ENCODE data around the gene LTBP1.
"Not testable (repeated sequence)": the region's sequence is repeated elsewhere in the genome, so short reads cannot be mapped to it uniquely, and the experiment has no call there.

Gene LTBP1

GRCh38 chr2:33380719-33381118 lies 434.0 kb downstream of the LTBP1 start:
- H3K36me3 ChIP-seq (ENCODE audit: low read depth) = no peaks in the 10 kb centered on the region
- DNase-seq (ENCODE audit: low spot score) (no peak), ATAC-seq (ENCODE audit: low read depth) (no peak)
- H3K27ac ChIP-seq (ENCODE audit: poor library complexity, severe bottlenecking) = no peak overlapping the region
- no peak for TF ChIP-seq CTCF (IDR thresholded peaks at IDR 0.05; ENCODE audit: poor library complexity, severe bottlenecking)
- no peaks in the 10 kb centered on the region for H3K9me3 ChIP-seq (ENCODE audit: severe bottlenecking)
- no peaks in the 10 kb centered on the region for H3K4me1 ChIP-seq (ENCODE audit: insufficient read depth, poor library complexity, severe bottlenecking)
- no peaks in the 10 kb centered on the region for H3K27me3 ChIP-seq (ENCODE audit: insufficient read depth, poor library complexity, severe bottlenecking)
- no peak overlapping the region for H3K4me3 ChIP-seq (ENCODE audit: severe bottlenecking)

DNA sequence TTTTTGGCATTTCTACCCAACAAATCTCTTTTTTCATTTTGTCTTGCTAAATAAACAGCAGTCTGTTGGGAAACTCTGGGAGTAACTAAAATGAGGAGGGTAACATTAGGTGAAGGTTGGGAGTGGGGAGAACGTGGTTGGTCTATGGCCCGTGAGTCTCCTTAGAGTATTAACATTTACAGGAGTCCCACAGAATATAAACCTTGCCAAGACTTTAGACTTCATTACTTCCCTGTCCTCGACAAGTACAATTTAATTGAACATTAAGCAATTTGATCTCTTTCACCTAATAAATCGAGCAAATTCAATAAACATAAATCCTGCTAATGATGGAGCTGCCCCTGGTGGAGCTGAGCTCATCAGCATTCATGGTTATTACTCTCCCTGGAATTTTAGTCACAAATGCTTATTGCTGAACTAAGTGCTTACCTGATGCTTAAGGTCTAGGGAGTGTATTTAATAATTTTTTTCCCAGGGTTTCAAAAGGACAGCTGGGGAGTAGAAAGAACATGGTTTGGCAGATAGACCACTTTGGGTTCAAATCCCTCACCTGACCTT lies 434.6 kb downstream of the LTBP1 start:
- Histone ChIP-seq H3K27me3 (ENCODE audit: insufficient read depth, poor library complexity, severe bottlenecking) (no peaks in the 10 kb centered on the region), H3K36me3 (ENCODE audit: low read depth) (no peaks in the 10 kb centered on the region), H3K4me3 (ENCODE audit: severe bottlenecking) (no peak overlapping the region), H3K27ac (ENCODE audit: poor library complexity, severe bottlenecking) (no peak overlapping the region), H3K4me1 (ENCODE audit: insufficient read depth, poor library complexity, severe bottlenecking) (no peaks in the 10 kb centered on the region), H3K9me3 (ENCODE audit: severe bottlenecking) (no peaks in the 10 kb centered on the region)
- no peak for TF ChIP-seq CTCF (IDR thresholded peaks at IDR 0.05; ENCODE audit: poor library complexity, severe bottlenecking)
- no peak for ATAC-seq (ENCODE audit: low read depth)
- no peak for DNase-seq (ENCODE audit: low spot score)

- Histone ChIP-seq H3K9me3 (ENCODE audit: severe bottlenecking) (no peaks in the 10 kb centered on the region), H3K4me3 (ENCODE audit: severe bottlenecking) (no peak overlapping the region), H3K27me3 (ENCODE audit: insufficient read depth, poor library complexity, severe bottlenecking) (no peaks in the 10 kb centered on the region), H3K27ac (ENCODE audit: poor library complexity, severe bottlenecking) (no peak overlapping the region), H3K36me3 (ENCODE audit: low read depth) (no peaks in the 10 kb centered on the region), H3K4me1 (ENCODE audit: insufficient read depth, poor library complexity, severe bottlenecking) (no peaks in the 10 kb centered on the region)
- ATAC-seq (ENCODE audit: low read depth) = no peak
- DNase-seq (ENCODE audit: low spot score) = no peak
- TF ChIP-seq CTCF (IDR thresholded peaks at IDR 0.05; ENCODE audit: poor library complexity, severe bottlenecking) = no peak
These were observed 437.3 kb downstream of the LTBP1 start for GRCh38 chr2:33383855-33384598.

DNA sequence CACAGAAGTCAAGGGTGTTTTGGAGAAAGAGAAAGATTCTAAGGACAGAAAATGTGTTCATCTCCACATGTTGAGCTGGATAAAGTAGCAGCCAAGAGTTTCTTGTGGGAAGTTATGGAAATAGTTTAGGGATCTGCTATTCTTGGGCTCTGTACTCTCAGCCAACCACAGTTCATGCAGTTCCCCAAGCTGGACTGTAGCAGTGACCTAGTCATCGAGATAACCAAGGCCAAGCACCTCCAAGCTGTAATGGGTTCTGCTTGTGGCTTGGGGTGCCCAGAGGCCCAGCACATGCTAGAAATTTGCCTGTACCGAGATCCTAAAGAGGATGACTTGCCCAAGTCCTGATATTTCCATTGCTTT lies 437.8 kb downstream of the LTBP1 start:
- no peak overlapping the region for H3K4me3 ChIP-seq (ENCODE audit: severe bottlenecking)
- no peaks in the 10 kb centered on the region for H3K9me3 ChIP-seq (ENCODE audit: severe bottlenecking)
- H3K27ac ChIP-seq (ENCODE audit: poor library complexity, severe bottlenecking) = no peak overlapping the region
- DNase-seq (ENCODE audit: low spot score) = no peak
- no peaks in the 10 kb centered on the region for H3K4me1 ChIP-seq (ENCODE audit: insufficient read depth, poor library complexity, severe bottlenecking)
- H3K27me3 ChIP-seq (ENCODE audit: insufficient read depth, poor library complexity, severe bottlenecking) = no peaks in the 10 kb centered on the region
- ATAC-seq (ENCODE audit: low read depth) = no peak
- no peak for TF ChIP-seq CTCF (IDR thresholded peaks at IDR 0.05; ENCODE audit: poor library complexity, severe bottlenecking)
- H3K36me3 ChIP-seq (ENCODE audit: low read depth) = no peaks in the 10 kb centered on the region

DNA sequence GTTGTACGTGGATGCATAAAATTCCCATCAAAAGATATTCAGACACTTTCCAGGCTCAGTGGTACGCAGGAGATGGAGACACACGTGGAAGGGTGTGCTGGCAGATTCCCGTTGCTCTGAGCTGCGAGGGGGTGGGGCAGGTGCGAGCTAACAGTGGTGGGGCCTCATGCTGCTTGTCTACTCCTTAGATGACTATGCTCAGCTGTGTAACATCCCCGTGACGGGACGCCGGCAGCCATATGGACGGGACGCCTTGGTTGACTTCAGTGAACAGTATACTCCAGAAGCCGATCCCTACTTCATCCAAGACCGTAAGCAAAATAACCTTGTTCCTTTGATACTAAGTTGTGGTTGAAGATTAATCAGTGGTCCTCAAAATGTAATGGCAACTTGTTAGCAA lies 442.2 kb downstream of the LTBP1 start:
- Histone ChIP-seq H3K4me3 (ENCODE audit: severe bottlenecking) (no peak overlapping the region), H3K27me3 (ENCODE audit: insufficient read depth, poor library complexity, severe bottlenecking) (no peaks in the 10 kb centered on the region), H3K27ac (ENCODE audit: poor library complexity, severe bottlenecking) (no peak overlapping the region), H3K36me3 (ENCODE audit: low read depth) (no peaks in the 10 kb centered on the region), H3K4me1 (ENCODE audit: insufficient read depth, poor library complexity, severe bottlenecking) (no peaks in the 10 kb centered on the region), H3K9me3 (ENCODE audit: severe bottlenecking) (no peaks in the 10 kb centered on the region)
- no peak for TF ChIP-seq CTCF (IDR thresholded peaks at IDR 0.05; ENCODE audit: poor library complexity, severe bottlenecking)
- DNase-seq (ENCODE audit: low spot score) = no peak
- no peak for ATAC-seq (ENCODE audit: low read depth)

GRCh38 chr2:33389695-33390094 lies 442.9 kb downstream of the LTBP1 start:
- not testable (repeated sequence) for ATAC-seq (ENCODE audit: low read depth); H3K27me3 ChIP-seq (ENCODE audit: insufficient read depth, poor library complexity, severe bottlenecking); H3K27ac ChIP-seq (ENCODE audit: poor library complexity, severe bottlenecking)

More at GRCh38 chr2:33389695-33390094, 442.9 kb downstream of the LTBP1 start:
- not testable (repeated sequence) for H3K9me3 ChIP-seq (ENCODE audit: severe bottlenecking); H3K4me1 ChIP-seq (ENCODE audit: insufficient read depth, poor library complexity, severe bottlenecking); DNase-seq (ENCODE audit: low spot score); H3K36me3 ChIP-seq (ENCODE audit: low read depth); H3K4me3 ChIP-seq (ENCODE audit: severe bottlenecking)

Measured in RWPE2 (cell line).